GM18870 (cell line): ENCODE data around the gene IPO4.
"Not testable (repeated sequence)": the region's sequence is repeated elsewhere in the genome, so short reads cannot be mapped to it uniquely, and the experiment has no call there.

Experiments used
- ATAC-seq: cut with Tn5 transposase; IDR thresholded peaks from one replicate; pipeline ENCODE4 v1.9.1; 2021; ENCODE audit warnings: moderate library complexity; ENCODE audit not compliant: unreplicated experiment

The IPO4 gene

GRCh38 chr14:24188251-24189058 lies at the start of gene IPO4:
IPO4 (minus strand) TSS chr14:24188816; CDS start chr14:24188787, 29 bp downstream.
- ATAC-seq: peak; percentile 85

- ATAC-seq: no peak
Measured at GRCh38 chr14:24238123-24238522, 49.5 kb upstream of the IPO4 start.

- ATAC-seq: no peak
Measured at GRCh38 chr14:24237463-24237955, 48.9 kb upstream of the IPO4 start.

- ATAC-seq: no peak
Measured at GRCh38 chr14:24236689-24237462, 48.3 kb upstream of the IPO4 start.

GRCh38 chr14:24235804-24236688 lies 47.4 kb upstream of the IPO4 start:
- ATAC-seq: no peak

- ATAC-seq: no peak
Measured at GRCh38 chr14:24234095-24235005, 45.7 kb upstream of the IPO4 start.

GRCh38 chr14:24233538-24233866 lies 44.9 kb upstream of the IPO4 start:
- ATAC-seq: no peak

GRCh38 chr14:24232645-24233537 lies 44.3 kb upstream of the IPO4 start, which contains the start of gene GMPR2:
GMPR2 (plus strand) TSS chr14:24232929; CDS start chr14:24233254, 325 bp downstream.
- ATAC-seq: peak; percentile 42

GRCh38 chr14:24232121-24232644 lies 43.6 kb upstream of the IPO4 start, which contains the start of gene NEDD8:
NEDD8 (minus strand) TSS chr14:24232367; CDS start chr14:24232267, 100 bp downstream.
- peak; percentile 72 for ATAC-seq

GRCh38 chr14:24231263-24232120 lies 42.9 kb upstream of the IPO4 start:
- no peak for ATAC-seq

- ATAC-seq: no peak
Measured at GRCh38 chr14:24228902-24229301, 40.3 kb upstream of the IPO4 start.

GRCh38 chr14:24226473-24226872 lies 37.9 kb upstream of the IPO4 start:
- ATAC-seq: no peak

- no peak for ATAC-seq
Measured at GRCh38 chr14:24224618-24225071, 36.0 kb upstream of the IPO4 start.

GRCh38 chr14:24222987-24223386 lies 34.4 kb upstream of the IPO4 start:
- ATAC-seq: not testable (repeated sequence)

- no peak for ATAC-seq
Measured at GRCh38 chr14:24219521-24219920, 30.9 kb upstream of the IPO4 start.

GRCh38 chr14:24219080-24219479 lies 30.5 kb upstream of the IPO4 start:
- ATAC-seq: no peak

GRCh38 chr14:24216876-24217275 lies 28.3 kb upstream of the IPO4 start:
- not testable (repeated sequence) for ATAC-seq

- no peak for ATAC-seq
Measured at GRCh38 chr14:24216345-24216699, 27.7 kb upstream of the IPO4 start.
